ENCODE measurements around the gene TRIOBP. TPM values are rescaled to one million over a fixed set of nuclear protein-coding genes. Genes with fewer than 3 reads are reported as not detected.

Gene TRIOBP
- total and polyA plus RNA-seq, 2 of the 13 experiments (the other 11 are each of a cell fraction or from before 2014, with no cell fraction given): 6.1 to 15.4 TPM

- no peak for TF ChIP-seq CEBPZ (IDR thresholded peaks at IDR 0.05; ENCODE audit: low read length)
- TF ChIP-seq SMAD1 (CRISPR knock-in tag; IDR thresholded peaks at IDR 0.05; ENCODE audit: borderline replicate concordance, low read depth): 0 out of 2 replicates have a peak, but pooled peaks have one; percentile 61
- TF ChIP-seq ZNF501 (CRISPR knock-in tag; IDR thresholded peaks at IDR 0.05): peak; percentile 74; the same call in 1 of the 2 replicates
- peak; percentile 69; the same call in 1 of the 2 replicates for TF ChIP-seq YEATS2 (CRISPR knock-in tag; IDR thresholded peaks at IDR 0.05; ENCODE audit: borderline replicate concordance)
- peak; percentile 83 for TF ChIP-seq THAP11 (CRISPR knock-in tag; IDR thresholded peaks at IDR 0.05)
- TF ChIP-seq ZNF839 (CRISPR knock-in tag; IDR thresholded peaks at IDR 0.05; ENCODE audit: borderline replicate concordance): no peak
- no peak for TF ChIP-seq PTBP1 (IDR thresholded peaks at IDR 0.05; ENCODE audit: low read depth, low read length, poor library complexity, severe bottlenecking)
- 0 out of 2 replicates have a peak, but pooled peaks have one; percentile 10 for TF ChIP-seq JUN (CRISPR knock-in tag; IDR thresholded peaks at IDR 0.05)
- peak; percentile 66; the same call in 1 of the 2 replicates for TF ChIP-seq PPARG (CRISPR knock-in tag; conservative IDR thresholded peaks at IDR 0.05)
- peak; percentile 28; the same call in 1 of the 2 replicates for TF ChIP-seq MIER3 (CRISPR knock-in tag; IDR thresholded peaks at IDR 0.05; ENCODE audit: borderline replicate concordance)
- TF ChIP-seq CTCF (CRISPR knock-in tag; IDR thresholded peaks at IDR 0.05): peak; percentile 72
- no peak for TF ChIP-seq GLI4 (CRISPR knock-in tag; IDR thresholded peaks at IDR 0.05; ENCODE audit: borderline replicate concordance)
- TF ChIP-seq NFIC (IDR thresholded peaks at IDR 0.05; ENCODE audit: low read length): 0 out of 2 replicates have a peak, but pooled peaks have one; percentile 54
- TF ChIP-seq GMEB2 (CRISPR knock-in tag; IDR thresholded peaks at IDR 0.05; ENCODE audit: low read depth): no peak
- peak; percentile 65; the same call in 1 of the 2 replicates for TF ChIP-seq FOXK2 (IDR thresholded peaks at IDR 0.05)
- peak; percentile 36; the same call in 1 of the 2 replicates for TF ChIP-seq ZNF609 (CRISPR knock-in tag; IDR thresholded peaks at IDR 0.05; ENCODE audit: borderline replicate concordance)
Observed at GRCh38 chr22:37731804-37732471, 35.1 kb downstream of the TRIOBP start (continued).
